Progenitor cell of endocrine pancreas (in vitro differentiated cells): ENCODE results near the gene SUPT20H. TPM values are rescaled to one million over a fixed set of nuclear protein-coding genes. Genes with fewer than 3 reads are reported as not detected.

ENCODE experiments used
- DNase-seq: peaks from one replicate; pipeline ENCODE4 v3.0.0; 2021; ENCODE audit warnings: low spot score; ENCODE audit not compliant: unreplicated experiment
- H3K27ac Mint-ChIP-seq: 2 replicates; pipeline ENCODE4 v1.8.0; 2021; ENCODE audit warnings: mild to moderate bottlenecking, moderate library complexity, mixed read lengths
- H3K27me3 Mint-ChIP-seq: 2 replicates; pipeline ENCODE4 v1.8.0; 2021; ENCODE audit warnings: mixed read lengths
- H3K36me3 Mint-ChIP-seq: 2 replicates; pipeline ENCODE4 v1.8.0; 2022; ENCODE audit warnings: mixed read lengths; ENCODE audit not compliant: insufficient read depth
- H3K4me1 Mint-ChIP-seq: 2 replicates; pipeline ENCODE4 v1.8.0; 2021; ENCODE audit warnings: low read depth, mixed read lengths
- H3K4me3 Mint-ChIP-seq: 2 replicates; pipeline ENCODE4 v1.8.0; 2021; ENCODE audit warnings: low read depth, mild to moderate bottlenecking, moderate library complexity, mixed read lengths
- H3K9me3 Mint-ChIP-seq: 2 replicates; pipeline ENCODE4 v1.8.0; 2021; ENCODE audit warnings: low read depth, mixed read lengths
- total RNA-seq: library from RNA; stranded (reverse); gene quantifications from 2 replicates; pipeline ENCODE4 v1.2.1, GENCODE V29; 2021
- TF ChIP-seq, protein P1 (sequence below): fragments of 200-600 bp; sonication (generic); IDR thresholded peaks from one replicate; pipeline ENCODE4 v1.5.0; 2021; ENCODE audit warnings: antibody characterized with exemption, mild to moderate bottlenecking; ENCODE audit not compliant: unreplicated experiment

Gene SUPT20H
- total RNA-seq, 1 donor from 2014 or later: 116 TPM

DNA sequence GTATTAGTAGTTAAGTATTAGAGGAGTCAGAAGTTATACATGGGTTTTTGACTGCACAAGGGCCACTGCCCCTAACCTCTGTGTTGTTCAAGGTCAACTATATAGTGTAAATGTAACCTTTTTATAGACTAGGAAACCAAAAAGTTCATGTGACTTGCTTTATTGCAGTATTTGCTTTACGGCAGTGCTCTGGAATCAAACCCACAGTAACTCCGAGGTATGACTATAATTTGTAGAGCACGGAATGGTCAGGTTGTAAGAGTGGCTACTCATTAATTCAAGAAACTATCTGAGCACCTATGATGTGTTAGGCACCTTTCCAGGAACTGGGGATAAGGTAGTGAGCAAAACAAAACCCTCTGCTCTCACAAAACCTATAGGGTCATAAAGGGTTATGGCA, 22.2 kb downstream of the SUPT20H start:
- Mint-ChIP-seq H3K27ac (no peak overlapping the region), H3K4me3 (no peak overlapping the region), H3K9me3 (no peaks in the 10 kb centered on the region), H3K27me3 (no peaks in the 10 kb centered on the region), H3K4me1 (no peaks in the 10 kb centered on the region), H3K36me3 (peaks cover 31% of the 10 kb centered on the region)
- TF ChIP-seq, protein P1, sequence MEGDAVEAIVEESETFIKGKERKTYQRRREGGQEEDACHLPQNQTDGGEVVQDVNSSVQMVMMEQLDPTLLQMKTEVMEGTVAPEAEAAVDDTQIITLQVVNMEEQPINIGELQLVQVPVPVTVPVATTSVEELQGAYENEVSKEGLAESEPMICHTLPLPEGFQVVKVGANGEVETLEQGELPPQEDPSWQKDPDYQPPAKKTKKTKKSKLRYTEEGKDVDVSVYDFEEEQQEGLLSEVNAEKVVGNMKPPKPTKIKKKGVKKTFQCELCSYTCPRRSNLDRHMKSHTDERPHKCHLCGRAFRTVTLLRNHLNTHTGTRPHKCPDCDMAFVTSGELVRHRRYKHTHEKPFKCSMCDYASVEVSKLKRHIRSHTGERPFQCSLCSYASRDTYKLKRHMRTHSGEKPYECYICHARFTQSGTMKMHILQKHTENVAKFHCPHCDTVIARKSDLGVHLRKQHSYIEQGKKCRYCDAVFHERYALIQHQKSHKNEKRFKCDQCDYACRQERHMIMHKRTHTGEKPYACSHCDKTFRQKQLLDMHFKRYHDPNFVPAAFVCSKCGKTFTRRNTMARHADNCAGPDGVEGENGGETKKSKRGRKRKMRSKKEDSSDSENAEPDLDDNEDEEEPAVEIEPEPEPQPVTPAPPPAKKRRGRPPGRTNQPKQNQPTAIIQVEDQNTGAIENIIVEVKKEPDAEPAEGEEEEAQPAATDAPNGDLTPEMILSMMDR: no peak
- no peak for DNase-seq

GRCh38 chr13:37029617-37030016, 29.9 kb downstream of the SUPT20H start:
- no peak for DNase-seq
- Mint-ChIP-seq H3K4me3 (no peak overlapping the region), H3K9me3 (no peaks in the 10 kb centered on the region), H3K4me1 (no peaks in the 10 kb centered on the region), H3K27me3 (no peaks in the 10 kb centered on the region), H3K36me3 (peaks cover 14% of the 10 kb centered on the region), H3K27ac (no peak overlapping the region)
- TF ChIP-seq, protein P1: no peak

GRCh38 chr13:37027639-37028038, 31.8 kb downstream of the SUPT20H start:
- DNase-seq: no peak
- TF ChIP-seq, protein P1: no peak
- no peaks in the 10 kb centered on the region for H3K4me1 Mint-ChIP-seq
- H3K27me3 Mint-ChIP-seq: no peaks in the 10 kb centered on the region
- H3K36me3 Mint-ChIP-seq: peaks cover 12% of the 10 kb centered on the region
- no peak overlapping the region for H3K4me3 Mint-ChIP-seq
- no peak overlapping the region for H3K27ac Mint-ChIP-seq
- H3K9me3 Mint-ChIP-seq: no peaks in the 10 kb centered on the region

DNA sequence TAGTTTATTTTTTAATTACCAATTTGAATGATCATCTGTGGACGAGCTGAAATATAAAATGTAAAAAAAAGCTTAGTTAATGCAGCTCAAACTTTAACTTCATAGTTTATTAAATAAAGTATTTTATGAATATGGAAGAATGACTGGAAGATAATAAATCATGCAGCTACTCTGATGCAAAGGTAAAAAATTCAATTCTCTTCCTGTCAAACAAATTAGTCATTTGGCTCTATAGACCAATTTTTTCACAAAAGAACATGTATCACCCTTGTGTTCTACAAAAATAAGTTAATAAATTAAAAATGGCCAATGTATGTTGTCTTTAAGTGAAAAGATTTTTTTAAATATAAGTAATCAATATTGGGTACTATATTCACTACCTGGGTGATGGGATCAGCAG, 32.7 kb downstream of the SUPT20H start:
- Mint-ChIP-seq H3K27me3 (no peaks in the 10 kb centered on the region), H3K4me3 (no peak overlapping the region), H3K36me3 (peaks cover 11% of the 10 kb centered on the region), H3K4me1 (no peaks in the 10 kb centered on the region), H3K27ac (no peak overlapping the region), H3K9me3 (no peaks in the 10 kb centered on the region)
- DNase-seq: no peak
- TF ChIP-seq, protein P1: no peak

GRCh38 chr13:37023871-37024270, 35.6 kb downstream of the SUPT20H start:
- no peak for DNase-seq
- H3K36me3 Mint-ChIP-seq: peaks cover 15% of the 10 kb centered on the region
- H3K27ac Mint-ChIP-seq: no peak overlapping the region
- H3K4me1 Mint-ChIP-seq: no peaks in the 10 kb centered on the region
- TF ChIP-seq, protein P1: no peak
- H3K4me3 Mint-ChIP-seq: no peak overlapping the region
- H3K9me3 Mint-ChIP-seq: no peaks in the 10 kb centered on the region
- H3K27me3 Mint-ChIP-seq: no peaks in the 10 kb centered on the region
